ENCODE measurements around the gene NEK11.

- TF ChIP-seq CTCF (conservative IDR thresholded peaks at IDR 0.05; ENCODE audit: low read length) = no peak
- no peak for TF ChIP-seq EZH2phosphoT487 (IDR thresholded peaks at IDR 0.05; ENCODE audit: borderline replicate concordance)
Observed at GRCh38 chr3:131393868-131394267, 367.2 kb downstream of the NEK11 start.

All from Loucy (cell line).